Fibroblast of skin of right biceps (primary cell): ENCODE data around the gene TNFRSF14.

Experiments used
- DNase-seq: peaks from one replicate; pipeline ENCODE4 v3.0.0-alpha.2; 2013

Gene TNFRSF14

GRCh38 chr1:2590233-2591141 is 34.3 kb downstream of the TNFRSF14 start:
- DNase-seq, result no peak

DNA sequence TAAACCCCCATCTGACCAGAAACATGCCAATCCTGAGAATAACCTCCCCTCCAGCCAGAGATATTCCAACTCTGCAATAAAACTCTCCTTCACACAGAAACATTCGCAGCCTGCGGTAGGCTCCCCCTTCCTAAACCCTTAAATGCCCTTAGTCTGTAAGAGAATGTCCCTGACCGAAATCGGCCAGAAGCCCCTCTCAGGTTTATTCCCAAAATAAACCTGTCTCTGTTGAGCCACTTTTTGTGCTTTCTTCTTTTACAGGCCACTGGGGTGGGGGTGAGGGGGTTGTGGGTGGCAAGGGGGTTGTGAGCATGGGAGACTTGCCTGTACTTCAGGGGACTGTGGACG is 35.0 kb downstream of the TNFRSF14 start:
- DNase-seq, result no peak

DNA sequence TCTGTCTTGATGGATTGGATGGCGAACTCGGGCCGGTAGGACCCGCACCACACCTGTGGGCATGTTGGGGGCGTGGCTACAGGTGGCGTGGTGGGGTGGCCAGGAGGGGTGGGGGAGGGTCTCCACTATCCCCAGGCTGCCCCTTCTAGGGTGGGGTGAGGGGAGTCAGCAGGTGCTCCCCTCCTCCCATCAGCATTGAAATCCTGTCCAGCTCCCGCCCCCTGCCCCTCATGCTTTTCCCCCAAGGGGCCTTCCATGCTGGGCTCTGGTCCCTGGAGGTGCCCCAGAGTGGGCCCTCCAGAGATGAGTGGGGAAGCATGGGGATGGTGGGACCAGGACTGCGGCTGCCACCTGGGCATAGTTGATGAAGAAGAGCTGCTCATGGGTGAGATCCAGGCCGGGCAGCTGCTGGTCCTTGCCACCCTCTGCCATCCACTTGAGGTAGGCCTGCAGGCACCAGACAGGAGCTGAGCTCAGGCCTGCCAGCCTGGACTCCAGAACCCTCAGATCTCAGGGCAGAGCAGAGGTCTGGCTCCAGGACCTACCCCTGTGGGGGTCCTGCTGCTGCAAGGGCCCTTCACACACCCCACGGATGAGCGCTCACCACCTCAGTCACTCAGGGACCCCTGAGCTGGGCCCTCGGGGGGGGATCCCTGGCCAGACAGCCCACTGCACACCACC is 35.5 kb downstream of the TNFRSF14 start:
- no peak for DNase-seq

- DNase-seq, result no peak
Observed at GRCh38 chr1:2592672-2593071, 36.5 kb downstream of the TNFRSF14 start.

DNA sequence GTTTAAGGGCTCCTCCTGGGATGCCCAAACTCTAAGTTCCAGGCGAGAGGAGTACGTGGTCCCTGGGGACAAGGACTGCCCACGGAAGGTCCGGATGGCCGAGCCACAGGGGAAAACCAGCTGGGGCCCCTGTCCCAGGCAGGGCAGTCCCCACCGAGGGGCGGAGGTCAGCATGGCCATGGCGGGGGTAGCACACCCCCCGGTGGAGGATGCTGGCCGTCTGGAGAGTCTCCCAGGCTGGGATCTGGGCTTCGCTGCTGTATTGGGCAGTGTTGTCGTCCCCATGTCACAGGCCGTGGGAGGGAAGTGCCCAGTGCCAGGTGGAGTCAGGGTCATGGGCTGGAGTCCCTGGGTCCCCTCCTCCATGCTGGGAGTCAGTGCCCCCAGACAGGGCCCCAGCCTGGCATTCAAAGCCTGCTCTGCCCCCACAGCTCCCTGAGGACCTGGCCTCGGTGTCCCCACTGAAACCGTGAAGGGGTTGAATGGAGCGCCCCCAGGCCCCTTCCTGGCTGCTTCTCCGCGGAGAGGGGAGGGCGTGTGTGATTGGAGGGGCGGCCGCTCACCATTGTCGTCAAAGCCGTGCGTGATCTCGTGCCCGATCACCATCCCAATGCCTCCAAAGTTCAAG is 37.2 kb downstream of the TNFRSF14 start:
- DNase-seq, result no peak

DNA sequence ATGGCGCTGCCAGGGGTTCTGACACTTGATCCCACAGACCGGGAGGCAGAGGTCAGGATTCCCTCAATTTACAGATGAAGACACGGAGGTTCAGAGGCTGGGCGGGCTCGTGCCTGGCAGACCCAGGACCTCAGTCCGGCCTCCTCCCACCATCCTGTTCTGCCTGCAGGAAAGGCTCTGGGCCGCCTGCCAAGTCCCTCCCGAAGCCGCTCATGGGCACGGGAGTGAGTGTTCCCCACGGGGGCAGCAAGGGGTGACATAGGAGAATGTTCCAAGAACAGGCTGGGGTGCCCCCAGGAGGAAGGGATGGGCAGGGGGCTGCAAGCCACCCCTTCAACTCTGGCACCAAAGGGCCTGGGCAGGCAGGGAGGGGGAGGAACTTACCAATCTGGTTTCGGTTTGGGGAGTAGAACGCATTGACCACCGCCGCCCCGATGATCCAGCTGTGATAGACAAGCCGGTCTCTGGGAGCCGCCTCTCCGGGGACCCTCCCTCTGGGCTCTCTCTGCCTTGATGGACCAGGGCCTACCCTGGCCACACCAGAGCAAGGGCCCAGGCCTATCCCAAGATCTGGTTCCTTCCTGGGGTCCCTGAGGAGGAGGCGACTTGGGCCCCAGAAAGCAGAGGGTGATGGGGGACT is 38.0 kb downstream of the TNFRSF14 start:
- DNase-seq, result peak; percentile 15

GRCh38 chr1:2594641-2595131 is 38.5 kb downstream of the TNFRSF14 start:
- no peak for DNase-seq

DNA sequence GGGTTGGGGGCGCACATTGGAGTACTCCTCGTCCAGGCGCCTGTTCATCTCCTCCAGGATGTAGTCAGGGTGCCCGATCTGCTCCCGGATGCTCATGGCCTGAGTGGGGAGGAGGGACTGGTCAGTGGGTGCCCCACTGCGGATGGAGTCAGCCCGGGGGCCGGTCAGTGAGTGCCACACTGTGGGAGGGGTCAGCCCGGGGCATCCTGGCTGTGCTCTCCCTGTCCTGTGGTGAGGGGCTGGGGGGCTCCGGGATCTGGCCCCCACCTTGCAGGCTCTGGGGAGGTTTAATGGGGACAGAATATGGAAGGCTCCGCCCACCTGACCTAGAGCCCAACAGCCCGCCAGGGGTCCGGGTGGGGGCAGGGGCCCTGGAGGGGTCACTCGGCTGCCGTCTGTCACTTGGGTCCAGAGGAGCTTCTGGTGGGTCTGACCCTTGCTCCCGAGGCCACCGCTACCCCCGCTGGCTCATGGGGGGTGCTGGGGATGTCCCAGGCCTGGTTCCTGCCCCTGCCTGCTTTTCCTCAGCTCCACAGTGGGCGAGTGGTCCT is 39.2 kb downstream of the TNFRSF14 start:
- DNase-seq, result no peak

DNA sequence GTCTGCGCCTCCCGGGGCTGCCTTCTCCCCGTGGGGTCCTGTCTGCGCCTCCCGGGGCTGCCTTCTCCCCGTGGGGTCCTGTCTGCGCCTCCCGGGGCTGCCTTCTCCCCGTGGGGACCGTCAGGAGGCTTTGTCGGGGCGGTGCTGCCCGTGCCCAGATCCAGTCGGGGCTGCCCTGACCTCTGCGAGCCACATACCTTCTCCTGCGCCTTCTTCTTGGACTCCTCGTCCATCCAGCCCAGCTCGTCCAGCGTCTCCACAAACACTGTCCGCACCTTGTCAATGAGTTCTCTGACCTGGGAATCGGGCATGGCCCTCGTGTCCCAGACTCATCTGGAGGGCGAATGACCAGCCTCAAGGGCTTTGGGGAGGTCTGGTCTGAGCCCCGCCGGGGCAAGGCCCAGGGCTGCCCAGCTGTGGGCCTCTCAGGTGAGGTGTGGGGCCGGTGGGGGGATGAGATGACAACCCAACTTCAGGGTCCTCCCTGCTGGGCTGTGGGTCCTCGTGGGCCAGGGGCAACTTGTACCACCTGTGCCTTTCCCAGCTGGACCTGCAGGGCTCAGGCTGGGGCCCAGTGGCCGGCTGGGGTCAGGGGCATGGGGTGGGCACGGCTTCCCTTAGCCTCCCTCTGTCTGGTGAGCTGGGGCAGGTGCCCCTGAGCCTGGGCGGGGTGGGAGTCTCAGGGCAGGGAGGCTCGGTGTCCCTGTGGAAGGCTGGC is 39.8 kb downstream of the TNFRSF14 start:
- DNase-seq, result no peak

GRCh38 chr1:2596530-2597333 is 40.6 kb downstream of the TNFRSF14 start:
- DNase-seq, result no peak

DNA sequence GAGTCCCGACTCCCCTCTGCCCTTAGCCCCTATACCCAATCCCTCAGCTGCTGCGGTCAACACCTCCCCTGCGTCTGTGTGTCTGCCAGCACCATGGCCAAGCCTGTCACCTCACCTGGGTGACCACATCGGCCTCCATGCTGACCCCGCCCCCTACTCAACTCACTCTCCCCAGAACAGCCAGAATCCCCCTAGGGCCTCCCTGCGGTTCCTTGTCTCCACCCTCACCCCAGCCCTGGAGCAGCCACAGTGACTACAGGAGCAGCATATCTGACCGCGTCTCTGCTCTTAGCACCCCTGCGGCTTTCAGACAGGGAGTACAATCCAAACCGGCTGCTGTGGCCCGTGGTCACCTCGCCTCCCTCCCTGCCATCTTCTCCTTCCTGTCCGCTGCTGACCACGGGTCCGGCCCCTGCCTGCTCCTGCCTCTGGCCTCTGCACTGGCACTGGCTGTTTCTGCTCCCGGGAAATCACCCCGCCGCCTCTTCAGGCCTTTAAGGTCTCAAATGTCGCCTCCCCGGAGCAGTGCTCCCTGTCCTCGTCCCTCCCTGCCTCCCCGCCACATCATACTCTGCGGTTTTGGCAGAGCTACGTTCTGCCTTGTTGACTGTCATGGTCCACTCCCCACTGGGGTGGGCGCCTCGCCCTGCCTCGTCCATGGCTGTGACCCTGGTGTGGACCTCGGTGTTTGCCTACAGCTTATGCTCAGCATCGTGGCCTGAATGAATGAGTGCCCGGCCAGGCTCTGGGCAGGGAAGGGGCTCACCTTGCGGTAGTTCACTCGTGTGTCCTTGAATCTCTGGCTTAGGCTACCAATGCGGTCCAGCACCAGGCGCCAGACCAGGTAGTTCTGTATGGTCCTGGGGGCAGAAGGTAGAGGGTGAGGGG is 41.5 kb downstream of the TNFRSF14 start:
- DNase-seq, result no peak

- DNase-seq, result no peak
Observed at GRCh38 chr1:2598329-2598931, 42.3 kb downstream of the TNFRSF14 start.

GRCh38 chr1:2601721-2602303 is 45.6 kb downstream of the TNFRSF14 start:
- no peak for DNase-seq

DNA sequence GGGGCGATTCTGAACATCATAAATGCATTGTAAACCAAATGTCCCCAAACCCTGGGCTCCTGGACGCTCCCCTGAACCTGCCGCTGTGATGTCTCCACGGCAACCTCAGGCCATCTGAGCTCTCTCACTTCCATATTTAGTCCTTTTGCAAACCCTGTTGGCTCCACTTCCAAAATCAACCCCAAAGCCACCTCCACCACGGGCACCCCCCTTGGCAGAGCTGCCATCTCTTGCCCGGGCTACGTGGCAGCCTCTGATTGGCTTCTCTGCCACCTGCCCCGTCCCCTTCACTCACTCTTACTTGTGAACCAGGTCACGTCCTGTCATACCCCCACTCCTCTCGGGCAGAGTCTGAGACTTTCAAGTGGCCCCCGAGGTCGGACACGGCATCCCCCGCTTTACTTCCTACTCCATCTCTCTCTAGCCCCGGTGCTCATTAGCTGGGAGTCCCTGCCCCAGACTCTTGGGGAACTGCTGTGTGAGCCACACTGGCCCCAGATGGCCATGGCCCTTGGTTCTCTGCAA is 46.2 kb downstream of the TNFRSF14 start:
- DNase-seq, result no peak

DNA sequence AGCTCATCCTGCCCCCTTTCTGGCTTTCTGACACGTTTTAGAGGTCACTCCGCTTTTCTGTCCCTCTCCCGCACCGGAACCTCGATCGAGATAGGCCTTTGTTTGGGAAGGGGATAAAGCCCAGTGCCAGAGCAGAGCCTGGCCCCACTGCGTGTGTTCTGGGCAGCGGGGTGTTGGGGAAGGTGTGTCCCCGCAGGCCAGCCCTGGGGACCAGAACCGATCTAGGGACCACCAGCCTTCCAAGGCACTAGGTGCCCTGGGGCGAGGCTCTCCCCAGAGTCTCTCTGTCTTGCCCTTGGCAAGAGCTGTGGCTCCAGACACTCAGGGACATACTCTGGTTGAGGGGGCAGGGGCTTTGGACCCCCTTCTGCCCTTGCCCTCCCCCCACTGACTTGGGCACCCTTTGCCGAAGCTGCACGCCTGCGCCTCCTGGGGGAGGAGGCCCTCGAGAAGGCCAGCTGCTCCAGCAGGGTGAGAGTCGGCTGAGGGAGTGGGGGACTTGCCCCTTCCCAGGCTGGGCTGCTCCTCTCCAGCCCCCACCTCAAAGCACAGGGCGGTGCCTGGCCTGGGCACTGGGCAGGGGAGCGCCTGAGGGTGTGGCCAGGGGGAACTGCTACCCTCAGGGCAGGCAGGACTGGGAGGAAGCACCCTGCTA is 46.8 kb downstream of the TNFRSF14 start:
- DNase-seq, result no peak

GRCh38 chr1:2603521-2604155 is 47.5 kb downstream of the TNFRSF14 start:
- no peak for DNase-seq

- DNase-seq, result no peak
Observed at GRCh38 chr1:2604156-2604843, 48.1 kb downstream of the TNFRSF14 start.
